Activated CD4-positive, alpha-beta T cell treated with anti-CD3 and anti-CD28 coated beads for 1 hour (primary cell): Measurements from ENCODE around the gene MED27.
"Not testable (repeated sequence)": the region's sequence is repeated elsewhere in the genome, so short reads cannot be mapped to it uniquely, and the experiment has no call there.

Experiments
- DNase-seq: peaks from one replicate; pipeline ENCODE4 v3.0.0-alpha.2; 2020

MED27 gene

DNA sequence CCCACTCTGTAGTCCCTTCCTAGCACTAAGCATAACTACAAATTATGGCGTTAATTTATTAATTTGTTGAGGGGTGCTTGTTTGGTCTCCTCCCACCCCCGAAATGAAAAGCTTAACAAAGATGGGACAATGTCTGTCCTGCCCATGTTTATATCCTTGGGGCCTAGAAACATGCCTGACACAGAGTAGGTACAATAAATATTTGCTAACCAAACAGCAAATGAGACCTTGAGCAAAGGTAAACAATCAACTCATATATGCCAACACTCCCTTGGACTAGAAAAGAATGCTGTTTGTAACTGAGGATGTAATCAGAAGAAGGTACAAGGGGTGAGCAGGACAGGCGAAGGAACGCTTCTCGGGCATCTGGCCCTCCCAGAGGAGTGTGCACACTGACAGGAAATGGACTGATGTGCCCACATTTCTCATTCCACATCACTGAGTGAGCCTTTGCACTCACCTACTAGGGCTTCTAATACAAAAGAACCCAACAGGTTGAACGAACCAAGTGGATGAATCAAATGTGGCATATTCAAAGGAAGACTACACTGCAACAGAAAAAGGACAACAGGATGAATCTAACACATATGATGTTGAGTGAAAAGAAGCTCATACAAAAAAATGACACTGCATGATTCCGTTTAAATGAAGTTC is 66.8 kb downstream of the MED27 start:
- no peak for DNase-seq

DNA sequence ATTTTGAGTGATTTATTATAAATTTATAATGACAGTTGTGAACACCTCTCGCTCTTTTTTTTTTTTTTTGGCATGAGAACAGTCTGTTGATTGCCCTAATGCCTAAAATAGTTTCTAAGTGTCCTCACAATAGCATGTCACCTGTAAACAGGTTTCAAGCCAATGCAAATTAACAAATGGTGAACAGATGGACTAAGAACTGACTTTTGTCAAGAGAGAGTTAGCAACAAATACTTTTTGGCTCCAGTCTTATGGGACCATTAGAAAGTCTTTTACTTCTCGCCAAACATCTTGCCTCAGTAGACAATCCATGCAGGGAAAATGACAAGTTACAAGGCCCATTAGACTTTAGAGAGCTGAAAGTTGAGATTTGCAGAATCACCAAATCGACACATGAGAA is 67.8 kb downstream of the MED27 start:
- no peak for DNase-seq

DNA sequence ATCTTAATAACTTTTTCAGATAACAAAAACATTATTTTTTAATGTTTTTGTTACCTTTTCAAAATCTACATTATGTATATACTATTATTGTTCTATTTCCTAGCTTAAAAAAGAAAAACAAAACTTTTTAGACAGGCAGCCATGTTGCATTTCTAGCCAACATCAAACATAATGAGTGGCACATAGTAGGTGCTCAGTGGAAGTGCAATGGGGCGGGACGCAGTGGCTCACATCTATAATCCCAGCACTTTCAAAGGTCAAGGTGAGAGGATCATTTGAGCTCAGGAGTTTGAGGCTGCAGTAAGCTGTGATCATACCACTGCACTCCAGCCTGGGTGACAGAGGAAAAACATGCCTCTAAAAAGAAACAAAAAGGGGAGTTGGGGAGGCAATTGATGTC is 68.4 kb downstream of the MED27 start:
- DNase-seq: no peak

DNA sequence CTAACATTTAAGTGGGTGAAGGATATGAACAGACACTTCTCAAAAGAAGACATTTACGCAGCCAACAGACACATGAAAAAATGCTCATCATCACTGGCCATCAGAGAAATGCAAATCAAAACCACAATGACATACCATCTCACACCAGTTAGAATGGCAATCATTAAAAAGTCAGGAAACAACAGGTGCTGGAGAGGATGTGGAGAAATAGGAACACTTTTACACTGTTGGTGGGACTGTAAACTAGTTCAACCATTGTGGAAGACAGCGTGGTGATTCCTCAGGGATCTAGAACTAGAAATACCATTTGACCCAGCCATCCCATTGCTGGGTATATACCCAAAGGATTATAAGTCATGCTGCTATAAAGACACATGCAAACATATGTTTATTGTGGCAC is 69.5 kb downstream of the MED27 start:
- DNase-seq: not testable (repeated sequence)

DNA sequence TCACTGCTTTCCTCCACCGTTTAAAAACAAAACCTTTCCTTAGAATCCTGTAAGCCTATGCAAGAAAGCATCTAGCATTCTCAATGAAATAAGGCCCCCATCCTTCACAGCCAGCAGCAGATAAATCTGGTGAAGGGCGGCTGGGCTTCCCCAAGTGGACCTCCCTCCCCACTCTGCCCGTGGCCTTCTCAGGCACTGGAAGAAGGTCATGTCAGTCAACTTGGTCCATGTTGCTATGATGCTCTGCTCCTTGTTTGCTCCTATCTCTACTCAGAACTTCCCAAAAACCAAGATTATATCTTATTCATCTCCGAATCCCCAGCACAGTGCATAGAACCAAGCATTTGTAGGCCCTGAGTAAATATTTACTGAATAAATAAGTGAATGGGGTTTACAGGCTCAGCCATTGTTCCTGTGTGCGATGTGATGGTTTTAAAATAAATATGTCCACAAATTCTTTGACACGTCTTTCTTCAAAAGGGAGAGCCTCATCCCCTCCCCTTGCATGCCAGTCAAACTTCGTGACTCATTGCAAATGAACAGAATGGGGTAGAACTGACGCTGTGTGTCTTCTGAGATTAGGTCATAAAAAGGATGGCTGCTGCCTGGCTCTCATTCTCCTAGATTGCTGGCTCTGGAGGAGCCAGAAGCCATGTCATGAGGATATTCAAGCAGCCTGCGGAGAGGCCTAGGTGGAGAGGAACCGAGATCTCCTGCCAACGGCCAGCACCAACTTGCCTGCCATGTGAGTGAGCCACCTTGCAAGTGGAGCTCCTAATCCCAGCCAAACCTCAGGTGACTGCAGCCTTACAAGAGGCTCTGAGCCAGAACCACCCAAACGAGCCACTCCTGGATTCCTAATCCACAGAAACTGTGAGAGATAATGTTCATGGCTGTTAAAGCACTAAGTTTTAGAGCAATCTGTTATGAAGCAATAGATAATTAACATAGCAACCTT is 70.5 kb downstream of the MED27 start:
- DNase-seq: no peak

DNA sequence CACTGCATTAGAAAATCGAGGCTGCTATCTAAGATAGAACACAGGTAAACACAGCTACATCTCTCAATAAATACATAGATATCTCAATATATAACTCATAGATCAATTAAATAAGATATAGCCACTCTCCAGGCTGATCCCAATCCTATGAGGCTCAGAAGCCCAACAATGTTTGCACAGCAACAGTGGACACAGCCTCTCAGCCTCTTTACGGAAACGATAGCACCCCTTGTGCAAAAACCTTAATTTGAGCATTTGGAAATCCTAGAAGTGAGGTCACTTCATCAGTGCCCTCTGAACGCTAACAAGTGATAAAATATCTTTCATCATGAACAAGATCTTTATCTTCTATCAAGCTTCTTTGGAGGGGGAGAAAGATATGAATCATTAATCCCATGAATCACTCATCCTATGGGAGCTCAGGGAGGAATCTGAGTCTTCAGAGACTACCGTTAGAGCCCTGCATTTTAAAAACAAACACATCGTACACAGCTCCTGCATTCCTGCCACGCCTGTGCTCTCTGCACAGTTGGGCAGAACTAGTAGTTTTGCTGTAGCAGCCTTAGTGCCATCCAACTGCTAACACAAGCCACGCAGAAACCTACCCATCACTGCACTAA is 71.4 kb downstream of the MED27 start:
- DNase-seq: no peak

DNA sequence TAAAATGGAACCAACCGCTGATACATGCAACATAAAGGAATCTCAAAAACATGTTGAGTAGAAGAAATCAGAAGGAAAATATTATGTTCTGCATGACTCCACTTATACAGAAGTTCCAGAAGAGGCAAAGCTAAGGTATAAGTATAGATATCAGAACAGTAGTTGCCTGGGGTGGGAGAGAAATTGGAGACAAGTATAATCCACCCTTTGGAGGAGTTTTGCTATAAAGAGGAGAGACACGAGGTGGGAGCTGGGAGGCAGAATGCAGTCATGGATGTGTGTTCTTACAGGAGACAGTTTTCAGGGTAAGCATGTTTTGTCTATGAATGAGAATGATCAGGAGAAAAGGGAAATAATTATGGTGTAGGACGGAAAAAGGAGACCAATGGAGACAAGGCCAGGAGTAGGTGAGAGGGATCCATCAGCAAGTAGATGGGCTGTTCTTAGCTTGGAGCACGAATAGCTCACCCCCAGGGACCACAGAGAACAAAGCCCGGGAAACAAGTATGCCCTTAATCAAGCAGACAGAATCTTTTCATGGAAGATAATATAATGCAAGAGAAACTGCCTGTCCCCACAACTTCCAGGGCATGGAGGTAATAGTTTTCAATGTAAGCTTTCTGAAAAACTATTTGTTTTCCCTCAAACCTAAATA is 72.2 kb downstream of the MED27 start:
- no peak for DNase-seq

DNA sequence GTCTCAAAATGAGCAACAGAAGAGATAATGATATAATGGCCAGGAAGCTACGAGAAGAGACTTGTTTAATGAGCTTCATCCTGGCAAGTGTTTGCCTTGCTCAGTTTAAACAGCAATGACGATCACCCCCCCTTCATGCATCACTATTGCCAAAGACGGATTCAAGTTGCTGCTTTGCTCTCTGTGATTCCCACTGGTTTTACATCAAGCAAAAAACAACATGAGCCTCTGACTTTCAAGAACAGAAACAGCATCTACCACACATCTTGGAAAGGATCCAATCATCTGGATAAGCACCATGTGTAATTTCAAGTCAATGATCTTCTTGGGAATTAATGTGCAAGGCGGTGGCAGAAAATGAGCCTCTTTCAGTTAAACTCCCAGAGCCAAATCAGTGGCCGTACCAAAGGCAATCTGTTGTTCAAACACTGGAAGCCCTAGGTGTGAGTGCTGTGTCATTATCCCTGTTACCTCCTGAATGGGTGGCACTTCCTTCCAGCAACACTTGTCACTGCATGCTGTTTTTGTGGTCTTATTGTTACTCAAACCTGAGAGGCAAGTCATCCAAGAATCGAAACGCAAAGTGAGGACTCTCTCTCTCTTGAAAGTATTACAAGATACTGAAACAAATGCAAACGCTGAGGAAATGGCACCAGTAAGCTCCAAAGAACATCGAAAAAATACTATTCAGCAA is 72.8 kb downstream of the MED27 start:
- no peak for DNase-seq

DNA sequence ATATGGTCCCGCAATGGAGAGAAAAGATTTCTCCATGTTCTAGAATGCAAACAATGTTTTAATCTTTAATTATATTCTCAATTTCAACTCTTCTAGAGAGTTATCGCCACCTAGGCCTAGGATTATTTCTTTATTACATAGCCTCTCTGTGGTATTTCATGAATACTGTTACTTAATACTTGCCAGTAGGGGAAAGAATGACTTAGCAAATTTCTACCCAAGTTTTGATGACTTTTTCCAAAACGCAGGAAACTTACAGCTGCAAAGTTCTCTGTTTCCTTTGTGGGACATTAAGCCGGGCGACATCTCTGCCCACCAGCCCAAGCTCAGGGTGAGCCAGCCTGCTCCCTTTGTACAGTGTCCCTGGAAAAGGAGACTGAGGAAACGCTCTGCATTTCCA is 73.8 kb downstream of the MED27 start:
- no peak for DNase-seq

DNA sequence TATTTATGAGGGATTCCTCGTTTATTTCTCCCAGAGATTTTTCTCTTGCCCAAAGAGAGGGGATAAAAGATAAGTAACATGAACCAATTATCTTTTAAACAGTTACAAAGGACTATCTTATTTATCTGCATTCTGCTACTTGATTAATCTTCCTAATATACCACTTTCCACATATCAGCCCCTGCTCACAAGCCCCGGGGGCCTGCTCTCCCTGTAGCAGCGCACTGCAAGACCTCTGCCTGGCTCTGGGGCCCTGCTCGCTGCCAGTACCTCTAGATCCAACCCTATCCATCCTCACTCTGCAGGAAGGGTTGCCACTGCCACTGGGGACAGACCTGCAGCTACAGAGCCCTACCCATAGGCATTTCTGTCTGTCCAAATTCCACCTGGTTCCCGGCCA is 75.3 kb downstream of the MED27 start:
- no peak for DNase-seq

DNA sequence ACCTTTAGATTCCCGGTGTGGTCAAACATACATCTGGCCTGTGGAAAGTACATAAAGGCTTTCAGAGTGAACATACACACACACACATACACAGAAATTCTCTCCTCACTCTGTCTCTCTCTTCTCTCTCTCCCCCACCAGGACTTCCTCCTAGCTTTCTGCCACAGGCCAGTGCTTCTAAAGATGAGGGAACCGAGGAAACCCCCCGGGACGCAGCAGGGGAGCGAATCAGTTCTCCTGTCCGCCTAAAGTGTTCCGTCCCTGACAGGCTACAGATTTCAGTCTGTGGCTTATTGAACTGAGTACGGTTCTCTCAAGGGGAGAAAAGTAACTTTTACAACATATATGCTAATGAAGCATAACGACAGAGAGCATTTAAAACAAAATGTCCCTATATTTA is 75.8 kb downstream of the MED27 start:
- no peak for DNase-seq

DNA sequence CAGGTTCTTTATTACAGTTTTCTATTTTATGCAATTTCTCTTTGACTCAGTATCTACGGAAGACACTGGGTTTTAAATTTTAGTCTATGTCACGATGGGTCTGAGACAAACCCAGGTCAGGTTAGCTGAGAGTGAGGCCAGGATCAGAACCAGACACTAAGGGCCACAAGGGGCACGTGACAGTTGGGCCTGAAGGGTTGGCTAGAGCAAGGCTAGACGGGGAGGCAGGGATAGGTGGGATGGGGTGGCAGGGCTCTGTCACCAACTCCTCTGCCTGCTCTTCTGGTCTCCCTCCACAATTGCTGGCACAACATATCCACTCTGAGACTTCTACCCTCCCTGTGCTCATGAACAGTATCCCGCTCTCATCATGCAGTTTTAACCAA is 76.4 kb downstream of the MED27 start:
- no peak for DNase-seq

DNA sequence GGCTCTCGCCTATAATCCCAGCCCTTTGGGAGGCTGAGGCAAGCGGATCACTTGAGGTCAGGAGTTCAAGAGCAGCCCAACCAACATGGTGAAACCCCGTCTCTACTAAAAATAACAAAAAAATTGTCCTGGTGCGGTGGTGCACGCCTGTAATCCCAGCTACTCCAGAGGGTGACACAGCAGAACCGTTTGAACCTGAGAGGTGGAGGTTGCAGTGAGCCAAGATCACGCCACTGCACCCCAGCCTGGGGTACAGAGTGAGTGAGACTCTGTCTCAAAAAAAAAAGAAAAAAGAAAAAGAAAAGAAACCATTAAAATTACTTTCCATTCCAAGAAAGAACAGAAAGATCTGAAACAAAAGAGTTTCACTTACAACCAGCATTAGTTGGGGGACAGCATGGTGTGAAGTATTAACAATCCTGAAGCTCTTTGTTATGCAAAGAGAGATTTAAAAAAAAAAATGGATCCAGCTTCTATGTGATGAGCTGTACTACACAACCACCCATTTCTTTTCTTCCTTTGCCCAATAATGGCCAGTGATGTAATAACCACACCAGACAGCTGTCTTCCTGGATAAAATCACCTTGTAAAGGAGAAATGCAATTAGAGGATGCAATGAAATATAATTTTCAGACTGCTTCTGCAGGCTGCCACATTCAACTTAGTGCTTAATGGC is 76.9 kb downstream of the MED27 start:
- no peak for DNase-seq

DNA sequence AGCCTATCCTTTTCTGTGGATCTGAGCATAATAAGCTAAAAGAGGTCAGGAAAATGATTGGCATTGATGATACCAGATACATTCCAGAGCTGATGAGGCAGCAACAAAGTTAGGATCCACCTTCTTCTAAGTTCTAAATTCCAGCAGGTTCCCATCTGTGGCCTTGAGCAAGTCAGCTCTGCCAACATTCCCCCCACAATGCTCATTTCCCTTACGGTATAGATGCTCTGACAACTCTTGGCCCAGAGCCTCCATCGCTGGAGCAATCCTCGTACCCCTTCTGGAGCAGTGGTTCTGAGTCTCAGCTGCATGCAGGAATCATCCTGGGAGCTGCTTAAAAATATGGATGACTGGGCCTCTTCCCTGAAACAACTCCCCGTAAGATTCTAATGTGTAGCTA is 78.1 kb downstream of the MED27 start:
- DNase-seq: no peak

DNA sequence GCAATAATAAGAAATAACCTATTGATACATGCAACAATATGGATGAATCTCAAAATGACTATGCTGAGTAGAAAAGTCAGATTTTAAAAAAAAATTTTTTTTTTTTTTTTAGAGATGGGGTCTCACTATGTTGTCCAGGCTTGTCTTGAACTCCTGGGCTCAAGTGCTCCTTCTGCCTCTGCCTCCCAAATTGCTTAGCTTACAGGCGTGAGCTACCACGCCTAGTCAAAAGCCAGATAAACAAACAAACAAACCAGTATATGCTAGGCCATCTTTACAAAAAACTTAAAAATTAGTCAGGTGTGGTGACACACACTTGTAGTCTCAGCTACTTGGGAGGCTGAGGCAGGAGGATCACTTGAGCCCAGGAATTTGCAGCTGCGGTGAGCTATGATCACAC is 79.0 kb downstream of the MED27 start:
- DNase-seq: no peak

DNA sequence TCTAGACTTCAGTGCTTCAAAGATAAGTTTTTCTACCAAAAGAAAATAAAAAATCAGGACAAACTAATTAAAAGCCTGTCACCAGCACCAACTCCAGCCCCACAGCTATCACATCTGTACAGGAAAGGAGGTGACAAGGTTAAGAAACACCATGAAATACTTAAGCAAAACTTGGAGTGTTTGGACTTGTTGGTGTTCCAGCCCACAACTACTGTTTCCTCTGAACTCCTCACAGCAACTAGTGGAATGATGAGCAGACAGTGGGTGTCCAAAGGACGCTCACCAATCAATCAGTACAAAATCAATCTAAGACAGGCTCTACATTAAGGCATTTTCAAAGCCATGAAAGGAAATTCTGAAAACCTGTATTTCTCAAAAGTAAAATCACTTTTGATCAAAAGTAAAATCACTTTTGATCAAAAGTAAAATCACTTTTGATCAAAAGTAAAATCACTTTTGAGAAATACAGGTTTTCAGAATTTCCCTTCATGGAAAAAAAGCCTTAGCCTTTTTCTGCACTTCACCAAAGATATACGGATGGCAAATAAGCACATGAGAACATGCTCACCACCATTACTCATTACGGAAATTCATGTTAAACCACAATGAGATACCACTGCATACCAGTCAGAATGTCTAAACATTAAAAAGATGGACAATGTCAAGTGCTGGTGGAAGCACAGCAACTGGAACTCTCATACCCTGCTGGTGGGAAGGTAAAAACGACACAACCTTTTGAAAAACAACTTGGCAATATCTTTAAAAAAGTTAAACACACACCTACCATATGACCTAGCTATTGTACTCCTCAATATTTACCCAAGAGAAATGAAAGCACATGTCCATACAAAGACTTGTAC is 79.7 kb downstream of the MED27 start:
- DNase-seq: no peak

DNA sequence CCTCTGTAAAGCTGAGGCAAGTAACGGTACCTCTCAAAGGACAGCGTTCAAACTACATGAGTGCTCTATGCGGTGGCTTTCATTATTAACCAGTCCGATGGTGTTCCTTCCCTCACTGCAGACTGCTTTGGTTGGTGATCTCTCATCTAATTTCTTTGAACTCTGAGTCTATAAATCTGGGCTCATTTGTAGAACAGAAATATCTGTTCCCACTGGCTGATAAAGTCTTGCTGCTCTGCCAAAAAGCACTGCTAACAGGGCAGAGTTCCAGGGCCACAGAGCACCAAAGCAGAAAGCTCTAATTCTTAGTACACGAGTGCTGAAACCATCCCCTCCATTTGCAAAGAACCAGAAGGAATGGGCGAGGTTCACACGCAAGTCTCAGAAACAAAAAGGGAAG is 81.9 kb downstream of the MED27 start:
- DNase-seq: no peak

DNA sequence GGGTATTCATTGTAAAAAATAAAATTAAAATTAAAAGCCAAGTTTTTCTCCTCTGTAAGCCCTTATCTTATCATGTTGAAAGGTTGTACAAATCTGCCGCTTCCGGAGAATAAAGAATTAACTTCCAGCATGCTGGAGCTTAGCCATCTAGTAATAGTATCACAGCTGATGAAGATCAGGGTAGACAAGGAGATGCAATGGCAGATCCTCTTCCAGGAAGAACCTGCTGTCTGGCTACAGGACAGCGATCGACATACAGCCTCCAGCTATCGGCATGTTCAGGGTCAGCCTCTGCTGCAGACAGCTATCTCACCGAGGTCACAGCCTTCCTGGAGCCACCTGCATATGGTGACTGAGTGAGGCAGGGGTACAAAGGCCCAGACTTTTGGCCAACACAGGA is 82.6 kb downstream of the MED27 start:
- DNase-seq: no peak

DNA sequence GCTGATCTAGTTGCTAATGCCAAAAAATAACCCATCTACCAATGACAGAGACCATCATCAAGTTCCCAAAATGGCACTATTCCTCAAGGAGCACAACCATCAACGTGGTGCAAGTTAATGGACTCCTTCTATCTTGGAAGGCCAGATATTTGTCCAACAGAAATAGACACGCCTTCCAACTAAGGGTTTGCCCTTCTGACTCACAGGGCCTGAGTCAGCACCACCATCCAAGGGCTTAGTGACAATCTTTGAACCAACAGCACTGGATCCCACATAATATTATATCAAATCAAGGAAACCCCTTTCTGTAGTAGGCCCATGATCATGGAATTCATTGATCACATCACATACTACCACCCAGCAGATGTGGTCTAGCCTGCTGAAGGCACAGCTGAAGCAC is 84.3 kb downstream of the MED27 start:
- no peak for DNase-seq

DNA sequence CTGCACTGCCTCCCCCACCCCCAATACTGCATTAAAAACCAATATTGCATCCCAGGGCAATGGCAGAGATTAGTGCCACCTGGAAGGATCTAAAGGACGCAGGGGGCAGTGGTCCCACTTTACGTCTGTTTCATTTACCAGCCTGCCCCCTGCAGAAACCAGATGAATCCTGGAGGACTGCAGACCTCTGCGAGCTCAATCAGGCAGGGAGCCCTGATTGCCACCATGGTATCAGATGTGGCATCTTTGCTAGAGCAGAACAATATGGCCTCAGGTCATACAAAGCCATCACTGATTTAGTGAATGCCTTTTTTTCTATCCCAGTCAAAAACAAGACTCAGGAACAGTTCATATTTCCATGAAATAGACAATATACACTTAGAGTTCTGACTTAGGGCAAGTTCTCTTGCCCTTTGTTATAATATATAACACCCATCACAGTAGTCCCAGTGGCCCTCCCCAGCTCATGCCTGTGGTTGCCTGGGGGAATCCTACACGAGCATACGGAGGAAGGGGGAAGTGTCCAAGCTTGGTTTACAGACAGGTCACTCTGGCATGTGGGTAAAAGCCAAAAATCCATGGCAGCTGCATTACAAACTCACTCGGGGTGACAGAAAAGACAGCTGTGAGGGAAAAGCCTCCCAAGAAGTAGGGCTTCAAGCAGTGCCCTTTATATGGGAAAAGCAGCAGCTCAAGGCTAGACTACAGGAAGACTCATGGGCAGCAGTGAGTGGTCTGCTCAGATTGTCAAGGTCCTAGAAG is 85.1 kb downstream of the MED27 start:
- no peak for DNase-seq
